H9 (cell line): ENCODE measurements around the gene OCIAD2. TPM values are rescaled to one million over a fixed set of nuclear protein-coding genes. Genes with fewer than 3 reads are reported as not detected.

Experiments used
- DNase-seq: peaks from one replicate; pipeline ENCODE4 v3.0.0-alpha.2; 2017
- H2AFZ ChIP-seq: one replicate; pipeline ENCODE4 v1.6.1; 2013; ENCODE audit warnings: mild to moderate bottlenecking, low read length, control low read depth, moderate library complexity
- H2AK5ac ChIP-seq: 2 replicates; pipeline ENCODE4 v1.6.1; 2013; ENCODE audit warnings: low read length, control low read depth, mixed read lengths; ENCODE audit not compliant: insufficient read length
- H2BK120ac ChIP-seq: one replicate; pipeline ENCODE4 v1.6.1; 2013; ENCODE audit warnings: low read depth, mild to moderate bottlenecking, low read length, control low read depth, inconsistent platforms; ENCODE audit not compliant: poor library complexity, severe bottlenecking
- H2BK12ac ChIP-seq: 2 replicates; pipeline ENCODE4 v1.6.1; 2013; ENCODE audit warnings: low read length, control low read depth, mixed read lengths, low read depth; ENCODE audit not compliant: insufficient read length
- H2BK15ac ChIP-seq: 2 replicates; pipeline ENCODE4 v1.6.1; 2013; ENCODE audit warnings: low read depth, low read length, control low read depth
- H2BK20ac ChIP-seq: one replicate; pipeline ENCODE4 v1.6.1; 2013; ENCODE audit warnings: low read depth, mild to moderate bottlenecking, low read length, control low read depth, inconsistent platforms; ENCODE audit not compliant: poor library complexity, severe bottlenecking
- H2BK5ac ChIP-seq: 2 replicates; pipeline ENCODE4 v1.6.1; 2013; ENCODE audit warnings: low read length, control low read depth, mixed read lengths; ENCODE audit not compliant: insufficient read length
- H3K14ac ChIP-seq: 2 replicates; pipeline ENCODE4 v1.6.1; 2013; ENCODE audit warnings: low read length, control low read depth; ENCODE audit not compliant: insufficient read depth
- H3K18ac ChIP-seq: 2 replicates; pipeline ENCODE4 v1.6.1; 2013; ENCODE audit warnings: low read depth, mild to moderate bottlenecking, mixed read lengths, low read length, control low read depth; ENCODE audit not compliant: insufficient read length
- H3K23ac ChIP-seq: 2 replicates; pipeline ENCODE4 v1.6.1; 2013; ENCODE audit warnings: low read length, control low read depth, mixed read lengths, low read depth; ENCODE audit not compliant: insufficient read length
- H3K23me2 ChIP-seq: 2 replicates; pipeline ENCODE4 v1.6.1; 2013; ENCODE audit warnings: low read depth, mild to moderate bottlenecking, mixed read lengths, low read length, control low read depth; ENCODE audit not compliant: insufficient read length, poor library complexity, severe bottlenecking
- H3K27ac ChIP-seq: 2 replicates; pipeline ENCODE4 v1.5.1; 2013; ENCODE audit warnings: low read length, control low read depth, mixed read lengths, low read depth; ENCODE audit not compliant: insufficient read length
- H3K27me3 ChIP-seq: 2 replicates; pipeline ENCODE4 v1.6.1; 2013; ENCODE audit warnings: low read length, control low read depth, inconsistent platforms; ENCODE audit not compliant: insufficient read depth
- H3K4ac ChIP-seq: 2 replicates; pipeline ENCODE4 v1.6.1; 2013; ENCODE audit warnings: low read depth, mild to moderate bottlenecking, control low read depth, inconsistent platforms, low read length, moderate library complexity
- H3K4me1 ChIP-seq: 2 replicates; pipeline ENCODE4 v1.6.1; 2013; ENCODE audit warnings: low read length, control low read depth, inconsistent platforms; ENCODE audit not compliant: insufficient read depth
- H3K4me2 ChIP-seq: 2 replicates; pipeline ENCODE4 v1.6.1; 2013; ENCODE audit warnings: low read length, control low read depth, mixed read lengths; ENCODE audit not compliant: insufficient read length, insufficient read depth
- H3K56ac ChIP-seq: 2 replicates; pipeline ENCODE4 v1.6.1; 2013; ENCODE audit warnings: low read depth, mild to moderate bottlenecking, mixed read lengths, low read length, control low read depth; ENCODE audit not compliant: insufficient read length
- H3K79me1 ChIP-seq: 2 replicates; pipeline ENCODE4 v1.6.1; 2013; ENCODE audit warnings: low read depth, mild to moderate bottlenecking, moderate library complexity, low read length, control low read depth, inconsistent platforms; ENCODE audit not compliant: insufficient read depth, poor library complexity, severe bottlenecking
- H3K79me2 ChIP-seq: 2 replicates; pipeline ENCODE4 v1.6.1; 2013; ENCODE audit warnings: low read length, control low read depth, inconsistent platforms; ENCODE audit not compliant: insufficient read depth
- H3K9ac ChIP-seq: 2 replicates; pipeline ENCODE4 v1.6.1; 2013; ENCODE audit warnings: low read length, control low read depth, mixed read lengths; ENCODE audit not compliant: insufficient read length; ENCODE audit errors: extremely low read depth
- H3K9me3 ChIP-seq: one replicate; pipeline ENCODE4 v1.6.1; 2013; ENCODE audit warnings: low read depth, low read length, inconsistent platforms; ENCODE audit not compliant: control insufficient read depth
- H3T11ph ChIP-seq: one replicate; pipeline ENCODE4 v1.6.1; 2013; ENCODE audit warnings: mild to moderate bottlenecking, low read length, control low read depth, inconsistent platforms
- H4K20me1 ChIP-seq: one replicate; pipeline ENCODE4 v1.6.1; 2013; ENCODE audit not compliant: control insufficient read depth, insufficient read length, insufficient read depth
- H4K5ac ChIP-seq: 2 replicates; pipeline ENCODE4 v1.6.1; 2013; ENCODE audit warnings: low read depth, mild to moderate bottlenecking, mixed read lengths, low read length, control low read depth; ENCODE audit not compliant: insufficient read length
- H4K8ac ChIP-seq: replicated peaks from 2 replicates; pipeline ENCODE4 v1.6.1; 2013; ENCODE audit warnings: low read length, control low read depth, mixed read lengths, low read depth; ENCODE audit not compliant: insufficient read length
- H4K91ac ChIP-seq: 2 replicates; pipeline ENCODE4 v1.6.1; 2013; ENCODE audit warnings: low read depth, mild to moderate bottlenecking, moderate library complexity, mixed read lengths, low read length, control low read depth; ENCODE audit not compliant: insufficient read length
- H3K27ac Mint-ChIP-seq, 3 experiments: 2 replicates in 2 of 3; 3 replicates in 1 of 3; pipeline ENCODE4 v1.8.0; 2020 to 2021; ENCODE audit warnings: mixed read lengths in 3 of 3, mild to moderate bottlenecking in 1 of 3, moderate library complexity in 1 of 3
- H3K27me3 Mint-ChIP-seq: 2 replicates; pipeline ENCODE4 v1.8.0; 2021; ENCODE audit warnings: low read depth, mild to moderate bottlenecking, moderate library complexity, mixed read lengths
- H3K36me3 Mint-ChIP-seq, 3 experiments: 2 replicates in 2 of 3; 3 replicates in 1 of 3; pipeline ENCODE4 v1.8.0; 2020 to 2021; ENCODE audit warnings: low read depth in 3 of 3, mixed read lengths in 3 of 3; ENCODE audit not compliant: insufficient read depth in 1 of 3
- H3K4me1 Mint-ChIP-seq, 2 experiments: 2 replicates each; pipeline ENCODE4 v1.8.0; 2020; ENCODE audit warnings: mixed read lengths in 2 of 2
- H3K4me3 Mint-ChIP-seq, 2 experiments: 2 replicates in 1 of 2; 3 replicates in 1 of 2; pipeline ENCODE4 v1.8.0; 2020 to 2021; ENCODE audit warnings: mild to moderate bottlenecking in 2 of 2, mixed read lengths in 2 of 2, moderate library complexity in 1 of 2
- H3K9me3 Mint-ChIP-seq, 2 experiments: 2 replicates in 1 of 2; 3 replicates in 1 of 2; pipeline ENCODE4 v1.8.0; 2020; ENCODE audit warnings: mild to moderate bottlenecking in 2 of 2, mixed read lengths in 2 of 2, moderate library complexity in 1 of 2
- CTCF ChIP-seq: fragments of 200-600 bp; sonication (generic); conservative IDR thresholded peaks from 3 replicates; pipeline ENCODE4 v1.8.0; 2021; ENCODE audit warnings: antibody characterized with exemption, mild to moderate bottlenecking
- WGBS: extraction: QIAGEN DNeasy Blood & Tissue Kit; methylation state at CpG from one replicate; pipeline ENCODE4 v1.1.7; 2013; ENCODE audit warnings: missing lambda C conversion rate, low lambda C conversion rate, mixed read lengths; ENCODE audit not compliant: insufficient read length; ENCODE audit errors: extremely low coverage; 5-methylcytosine and 5-hydroxymethylcytosine counted together
- total RNA-seq: library from RNA; stranded (reverse); gene quantifications from 2 replicates; pipeline ENCODE4 v1.2.1, GENCODE V29; 2021

Gene OCIAD2
- total RNA-seq, 1 experiment from 2014 or later: 108 TPM

GRCh38 chr4:48862038-48862437 lies 44.5 kb downstream of the OCIAD2 start:
- H3K36me3 Mint-ChIP-seq: peaks cover 16 to 41% (median 26%) of the 10 kb centered on the region in 3 experiments
- H3K4me3 Mint-ChIP-seq: no peak overlapping the region
- WGBS: no CpG with 5 or more reads among the region's 3 CpGs

More at GRCh38 chr4:48862038-48862437, 44.5 kb downstream of the OCIAD2 start:
- Mint-ChIP-seq H3K4me1 (no peaks in the 10 kb centered on the region), H3K9me3 (peaks cover 11 to 12% of the 10 kb centered on the region in 2 experiments), H3K27me3 (no peaks in the 10 kb centered on the region), H3K27ac (peak overlapping the region in 1 of 3 experiments; percentile 77; a peak in 2 of 7 replicates)
- Histone ChIP-seq H3K18ac (no peak overlapping the region), H2BK15ac (no peak overlapping the region), H2AFZ (no peak overlapping the region), H3T11ph (no peak overlapping the region), H3K56ac (no peak overlapping the region), H3K23me2 (no peaks in the 10 kb centered on the region), H3K14ac (no peak overlapping the region), H3K4me1 (no peaks in the 10 kb centered on the region), H3K79me1 (no peaks in the 10 kb centered on the region), H3K9ac (no peak overlapping the region), H2BK5ac (no peak overlapping the region), H2BK12ac (no peak overlapping the region), H2BK20ac (no peak overlapping the region), H3K4me2 (no peak overlapping the region), H4K20me1 (no peaks in the 10 kb centered on the region), H2BK120ac (no peak overlapping the region), H3K27me3 (no peaks in the 10 kb centered on the region; the same call in 1 of the 2 replicates), H4K8ac (no peak overlapping the region), H4K91ac (no peak overlapping the region), H4K5ac (no peak overlapping the region), H3K4ac (no peak overlapping the region), H3K23ac (no peak overlapping the region), H3K79me2 (no peaks in the 10 kb centered on the region), H3K9me3 (no peaks in the 10 kb centered on the region), H2AK5ac (no peak overlapping the region), H3K27ac (no peak overlapping the region)
- no peak for TF ChIP-seq CTCF
- DNase-seq: no peak
